Muscle layer of duodenum (tissue), 2 donors: ENCODE data around the gene SPATA25.

Experiments
- H3K27ac ChIP-seq: one replicate; pipeline ENCODE4 v1.7.0; 2013; ENCODE audit warnings: mild to moderate bottlenecking, low read length
- H3K27me3 ChIP-seq: one replicate; pipeline ENCODE4 v1.7.0; 2013; ENCODE audit warnings: low read depth, mild to moderate bottlenecking, control low read depth, low read length
- H3K36me3 ChIP-seq, 2 donors: one replicate each; pipeline ENCODE4 v1.7.0; 2013; ENCODE audit warnings: low read length in 2 of 2, control low read depth in 1 of 2, mild to moderate bottlenecking in 1 of 2; ENCODE audit not compliant: insufficient read depth in 2 of 2, control insufficient read depth in 1 of 2
- H3K4me1 ChIP-seq, 2 donors: one replicate each; pipeline ENCODE4 v1.7.0; 2013; ENCODE audit warnings: low read length in 2 of 2, mild to moderate bottlenecking in 2 of 2, control low read depth in 1 of 2, moderate library complexity in 1 of 2; ENCODE audit not compliant: insufficient read depth in 2 of 2, control insufficient read depth in 1 of 2
- H3K4me3 ChIP-seq, 2 donors: one replicate each; pipeline ENCODE4 v1.7.0; 2013; ENCODE audit warnings: low read length in 2 of 2, low read depth in 1 of 2, mild to moderate bottlenecking in 1 of 2
- H3K9me3 ChIP-seq, 2 donors: one replicate each; pipeline ENCODE4 v1.7.0; 2013; ENCODE audit warnings: low read length in 2 of 2, control low read depth in 1 of 2, mild to moderate bottlenecking in 1 of 2; ENCODE audit not compliant: control insufficient read depth in 1 of 2
- donor health status: healthy.

SPATA25 gene

DNA sequence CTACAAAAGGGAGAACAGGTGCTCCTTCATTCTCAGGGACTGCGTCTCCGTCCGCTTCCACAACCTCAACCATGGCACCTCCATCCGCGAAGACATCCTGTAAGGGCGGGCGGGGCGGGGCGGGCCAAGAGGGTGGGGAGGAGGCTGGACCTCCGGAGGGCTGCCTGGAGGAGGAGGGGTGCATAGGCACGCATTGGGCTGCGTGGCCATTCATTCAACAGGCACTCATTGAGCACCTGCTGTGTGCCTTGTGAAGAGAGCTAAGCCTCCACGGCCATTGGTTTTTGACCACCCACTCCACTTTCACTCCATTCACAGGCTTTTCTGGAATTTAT is 29.6 kb downstream of the SPATA25 start:
- no peaks in the 10 kb centered on the region for H3K27me3 ChIP-seq
- H3K9me3 ChIP-seq, result no peaks in the 10 kb centered on the region
- peaks cover 10% of the 10 kb centered on the region in 2 donors for H3K36me3 ChIP-seq
- H3K27ac ChIP-seq, result peak overlapping the region; percentile 84
- H3K4me1 ChIP-seq, result peaks cover 3 to 35% of the 10 kb centered on the region in 2 donors
- peak overlapping the region; percentile 92 to 99 for H3K4me3 ChIP-seq

DNA sequence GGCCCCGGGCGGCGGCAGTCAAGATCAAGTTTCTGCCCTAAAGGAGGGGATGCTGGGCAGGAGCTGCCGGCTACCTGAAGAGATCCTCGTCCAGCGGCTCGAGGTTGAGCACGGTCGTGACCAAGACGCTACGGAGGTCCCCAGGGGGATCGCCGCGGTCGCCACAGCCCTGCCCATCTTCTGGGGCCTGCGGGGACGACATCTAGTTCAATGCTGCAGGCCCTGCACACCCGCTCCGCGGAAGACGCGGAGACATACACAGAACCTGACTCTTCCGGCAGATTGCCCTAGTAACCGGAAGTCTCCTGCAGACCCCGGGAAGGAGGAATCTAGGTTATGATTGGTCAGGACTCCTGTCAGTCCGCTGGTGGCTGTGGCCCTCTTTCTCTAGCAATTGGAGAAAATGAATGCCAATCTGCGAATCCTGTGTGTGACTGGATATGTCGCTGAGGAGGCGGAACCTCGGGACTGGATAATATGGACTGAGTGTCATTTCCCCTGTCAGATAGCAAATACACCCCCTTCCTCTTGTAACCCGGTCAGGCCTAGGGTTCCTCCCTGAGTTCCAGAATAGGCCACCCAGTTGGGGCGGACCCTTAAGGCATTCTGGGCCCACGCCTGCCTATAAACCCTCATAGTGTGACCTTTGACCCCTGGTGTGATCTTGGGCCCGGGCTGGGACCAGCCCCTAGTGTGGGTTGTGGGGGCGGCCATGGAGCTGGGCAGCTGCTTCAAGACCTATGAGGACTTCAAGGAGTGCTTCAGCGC is 30.1 kb downstream of the SPATA25 start, which contains the start of the genes ACOT8 and ZSWIM3:
Gene ACOT8, minus strand, starts transcription at position 279 of the 768 bp plus-strand sequence. Its CDS starts 77 bp downstream, at position 202.
Gene ZSWIM3, plus strand, starts transcription at position 501 of the 768 bp plus-strand sequence. Its CDS starts 212 bp downstream, at position 713.
- H3K9me3 ChIP-seq, result no peaks in the 10 kb centered on the region
- peaks cover 10% of the 10 kb centered on the region in 2 donors for H3K36me3 ChIP-seq
- peak within 1 kb of the TSS; percentile 84 for H3K27ac ChIP-seq
- peaks cover 3 to 35% of the 10 kb centered on the region in 2 donors for H3K4me1 ChIP-seq
- H3K4me3 ChIP-seq, result peak within 1 kb of the TSS; percentile 92 to 99
- no peaks in the 10 kb centered on the region for H3K27me3 ChIP-seq

DNA sequence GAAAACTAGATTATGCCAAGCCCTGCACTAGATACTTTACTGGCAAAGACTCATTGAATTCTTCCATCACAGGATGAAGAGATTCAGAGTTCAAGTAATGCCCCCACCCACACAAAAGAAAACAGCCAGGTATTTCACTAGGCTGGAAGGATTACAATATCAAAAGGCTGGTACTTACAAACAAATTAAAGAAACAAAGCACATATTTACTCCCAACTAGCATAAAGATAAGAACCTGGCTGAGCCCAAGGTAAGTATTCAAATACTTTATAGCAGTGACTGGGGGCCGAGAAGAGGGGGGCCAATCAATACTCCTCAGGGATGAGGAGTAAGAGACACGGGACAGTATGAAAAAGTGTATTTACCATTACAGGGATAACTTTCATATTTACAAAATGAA is 33.9 kb downstream of the SPATA25 start:
- no peaks in the 10 kb centered on the region for H3K9me3 ChIP-seq
- no peak overlapping the region for H3K4me3 ChIP-seq
- peaks cover 3 to 34% of the 10 kb centered on the region in 2 donors for H3K4me1 ChIP-seq
- H3K27me3 ChIP-seq, result no peaks in the 10 kb centered on the region
- peaks cover 16 to 19% of the 10 kb centered on the region in 2 donors for H3K36me3 ChIP-seq
- H3K27ac ChIP-seq, result no peak overlapping the region

DNA sequence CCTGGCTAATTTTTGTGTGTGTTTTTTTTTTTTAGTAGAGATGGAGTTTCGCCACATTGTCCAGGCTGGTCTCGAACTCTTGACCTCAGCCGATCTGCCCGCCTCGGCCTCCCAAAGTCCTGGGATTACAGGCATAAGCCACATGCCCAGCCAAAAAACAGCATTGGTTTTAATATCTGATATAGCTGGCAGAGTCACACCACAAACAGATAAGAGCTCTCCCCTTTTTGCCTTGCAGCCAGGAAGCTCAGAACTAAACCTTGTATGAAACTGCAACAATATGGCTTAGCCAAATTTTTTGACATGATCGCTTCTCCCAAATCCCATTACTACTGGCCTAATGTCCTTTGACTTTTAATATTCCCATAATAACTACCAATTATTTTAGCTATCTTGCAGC is 35.1 kb downstream of the SPATA25 start:
- no peak overlapping the region for H3K27ac ChIP-seq
- peaks cover 3 to 24% of the 10 kb centered on the region in 2 donors for H3K4me1 ChIP-seq

DNA sequence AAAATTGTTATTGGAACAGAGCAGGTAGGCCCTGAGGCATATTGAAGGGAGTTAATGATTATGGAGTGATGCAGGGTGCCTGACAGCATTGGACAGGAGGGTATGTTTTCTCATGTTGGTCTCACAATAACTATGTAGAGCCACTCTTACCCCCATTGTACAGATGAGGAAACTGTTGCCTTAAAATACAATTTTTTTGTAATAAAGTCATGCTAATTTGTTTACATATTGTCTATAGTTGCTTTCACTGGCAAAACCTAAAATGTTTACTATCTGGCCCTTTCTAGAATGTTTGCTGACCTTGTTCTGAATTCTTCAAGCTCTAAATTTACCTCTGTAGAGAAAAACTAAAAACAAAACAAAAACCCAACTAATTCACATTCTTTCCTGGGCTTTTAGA is 35.9 kb downstream of the SPATA25 start:
- Histone ChIP-seq H3K4me1 (peaks cover 3 to 21% of the 10 kb centered on the region in 2 donors), H3K4me3 (no peak overlapping the region), H3K27me3 (no peaks in the 10 kb centered on the region), H3K27ac (no peak overlapping the region), H3K9me3 (no peaks in the 10 kb centered on the region), H3K36me3 (peaks cover 16 to 26% of the 10 kb centered on the region in 2 donors)

More for the DNA sequence above, 35.1 kb downstream of the SPATA25 start:
- H3K9me3 ChIP-seq, result no peaks in the 10 kb centered on the region
- H3K36me3 ChIP-seq, result peaks cover 16 to 26% of the 10 kb centered on the region in 2 donors
- no peak overlapping the region for H3K4me3 ChIP-seq
- no peaks in the 10 kb centered on the region for H3K27me3 ChIP-seq

DNA sequence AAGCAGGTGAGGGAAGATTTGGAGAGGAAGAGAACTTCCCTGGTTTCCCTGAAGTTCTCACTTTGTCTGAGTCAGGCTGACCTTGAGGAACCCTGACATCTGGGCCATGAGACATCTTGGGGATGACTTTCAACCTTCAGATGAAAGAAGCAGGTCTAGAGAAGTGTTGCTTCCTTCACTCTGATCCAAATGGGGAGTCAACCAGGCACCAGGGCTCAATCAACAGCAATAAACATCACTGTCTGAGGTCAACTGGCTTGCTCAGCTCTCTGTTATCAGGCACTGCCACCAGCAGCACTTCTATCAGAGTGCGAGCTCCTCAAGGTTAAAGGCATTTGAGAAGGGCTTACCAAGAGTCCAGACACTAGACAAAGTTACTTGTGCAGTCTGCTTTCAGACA is 36.5 kb downstream of the SPATA25 start:
- Histone ChIP-seq H3K27me3 (no peaks in the 10 kb centered on the region), H3K4me1 (peaks cover 3 to 15% of the 10 kb centered on the region in 2 donors), H3K9me3 (no peaks in the 10 kb centered on the region), H3K4me3 (no peak overlapping the region), H3K36me3 (peaks cover 21 to 26% of the 10 kb centered on the region in 2 donors), H3K27ac (no peak overlapping the region)

DNA sequence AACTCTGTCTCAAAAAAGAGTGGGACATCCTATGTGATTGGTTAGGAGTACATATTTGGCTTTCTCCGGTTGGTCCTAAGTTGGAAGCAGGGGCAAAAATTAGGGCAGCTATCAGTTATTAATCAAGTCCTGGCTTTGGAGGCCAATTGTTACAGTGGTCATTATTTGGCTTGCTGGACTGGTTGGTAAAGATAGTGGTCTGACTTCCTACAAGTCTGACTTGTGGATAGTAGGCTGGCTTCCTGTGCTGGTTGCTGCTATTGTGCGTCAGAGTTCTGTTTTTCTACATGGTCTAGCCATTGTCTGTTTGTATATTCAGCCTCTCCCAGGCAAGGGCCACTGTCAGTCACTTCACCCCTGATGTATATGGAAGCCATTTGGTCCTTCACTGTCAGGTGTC is 37.2 kb downstream of the SPATA25 start:
- H3K4me1 ChIP-seq, result peaks cover 3 to 9% of the 10 kb centered on the region in 2 donors
- H3K27ac ChIP-seq, result no peak overlapping the region
- H3K4me3 ChIP-seq, result no peak overlapping the region
- H3K9me3 ChIP-seq, result no peaks in the 10 kb centered on the region
- no peaks in the 10 kb centered on the region for H3K27me3 ChIP-seq
- peaks cover 24 to 26% of the 10 kb centered on the region in 2 donors for H3K36me3 ChIP-seq

DNA sequence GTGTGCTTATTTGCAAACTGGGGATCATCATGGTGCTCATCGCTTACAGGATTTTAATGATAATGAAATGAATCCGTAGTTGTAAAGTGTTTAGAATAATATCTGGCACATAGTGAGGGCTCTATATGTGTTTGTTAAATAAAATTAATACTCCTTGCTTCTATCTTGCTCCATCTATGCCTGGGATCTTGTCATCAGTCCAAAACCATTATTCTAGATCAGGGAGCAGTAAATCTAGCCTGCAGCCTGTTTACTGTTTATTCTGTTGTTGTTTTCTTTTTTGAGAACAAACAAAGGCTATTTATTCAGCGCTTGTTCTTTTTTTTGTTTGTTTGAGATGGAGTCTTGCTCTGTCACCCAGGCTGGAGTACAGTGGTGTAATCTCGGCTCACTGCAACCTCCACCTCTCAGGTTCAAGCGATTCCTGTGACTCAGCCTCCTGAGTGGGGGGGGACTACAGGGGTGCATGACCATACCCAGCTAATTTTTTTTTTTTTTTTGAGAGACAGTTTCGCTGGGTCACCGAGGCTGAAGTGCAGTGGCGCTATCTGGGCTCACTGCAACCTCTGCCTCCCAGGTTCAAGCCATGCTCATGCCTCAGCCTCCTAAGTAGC is 38.3 kb downstream of the SPATA25 start:
- Histone ChIP-seq H3K27me3 (no peaks in the 10 kb centered on the region), H3K9me3 (no peaks in the 10 kb centered on the region), H3K27ac (no peak overlapping the region), H3K36me3 (peaks cover 32 to 34% of the 10 kb centered on the region in 2 donors), H3K4me1 (peaks cover 0 to 3% of the 10 kb centered on the region in 2 donors), H3K4me3 (no peak overlapping the region)

DNA sequence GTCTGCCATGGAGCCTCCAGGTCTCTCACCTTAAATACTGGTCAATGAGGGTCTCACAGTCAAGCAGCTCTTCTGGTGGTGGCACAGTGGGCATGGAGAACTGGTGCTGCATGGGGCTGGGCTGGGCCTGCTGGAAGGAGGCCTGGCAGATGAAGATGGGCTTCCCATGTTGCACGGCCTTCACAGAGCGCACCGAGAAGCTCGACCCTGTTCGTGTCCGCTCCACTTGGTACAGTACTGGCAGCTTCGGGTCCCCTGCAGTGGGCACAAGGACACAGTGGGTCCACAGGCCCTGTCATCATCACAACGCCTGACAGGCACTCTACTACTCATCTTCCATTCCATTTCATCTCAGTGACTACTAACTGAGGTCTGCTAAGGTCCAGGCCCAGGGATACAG is 39.0 kb downstream of the SPATA25 start:
- Histone ChIP-seq H3K36me3 (peaks cover 33 to 37% of the 10 kb centered on the region in 2 donors), H3K4me1 (peaks cover 0 to 10% of the 10 kb centered on the region in 2 donors), H3K27ac (no peak overlapping the region), H3K27me3 (no peaks in the 10 kb centered on the region), H3K4me3 (no peak overlapping the region), H3K9me3 (no peaks in the 10 kb centered on the region)

DNA sequence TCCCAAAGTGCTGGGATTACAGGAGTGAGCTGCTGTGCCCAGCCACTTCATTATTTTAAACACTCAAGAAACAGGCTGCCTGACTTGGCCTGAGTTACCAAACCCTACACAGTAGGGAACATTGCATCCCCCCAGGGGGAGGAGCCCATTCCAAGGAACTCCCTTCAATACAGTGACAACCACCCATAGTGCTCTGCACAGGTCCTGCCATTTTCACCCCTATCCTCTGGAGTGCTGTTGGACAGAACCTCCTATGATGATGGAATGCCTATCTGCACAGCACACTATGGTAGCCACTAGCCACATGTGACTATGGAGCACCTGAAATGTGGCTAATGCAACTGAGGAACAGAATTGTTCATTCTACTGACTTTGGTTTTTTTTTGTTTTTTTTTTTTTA is 42.0 kb downstream of the SPATA25 start:
- peaks cover 36 to 53% of the 10 kb centered on the region in 2 donors for H3K36me3 ChIP-seq
- no peak overlapping the region for H3K27ac ChIP-seq

DNA sequence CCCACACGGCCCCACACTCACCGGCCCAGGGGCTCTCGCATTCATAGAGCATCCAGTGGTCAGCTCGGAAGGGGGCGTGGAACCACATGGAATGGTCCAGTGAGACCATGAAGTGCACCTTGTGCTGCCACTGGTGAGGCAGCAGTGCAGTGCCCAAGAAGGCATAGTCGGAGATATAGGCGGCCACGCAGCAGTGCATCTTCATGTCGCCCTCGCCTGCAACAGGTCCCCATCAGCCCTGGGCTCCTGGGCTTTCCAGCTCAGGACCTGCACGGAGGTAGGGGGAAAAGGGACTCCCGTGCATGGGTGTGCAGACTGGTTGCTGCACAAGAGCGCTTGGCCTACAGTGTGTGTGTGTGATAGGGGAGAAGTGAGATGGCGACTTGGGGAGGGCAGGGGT is 43.9 kb downstream of the SPATA25 start:
- Histone ChIP-seq H3K27me3 (no peaks in the 10 kb centered on the region), H3K9me3 (no peaks in the 10 kb centered on the region), H3K27ac (no peak overlapping the region), H3K36me3 (peaks cover 39 to 58% of the 10 kb centered on the region in 2 donors), H3K4me3 (no peak overlapping the region), H3K4me1 (peaks cover 6 to 32% of the 10 kb centered on the region in 2 donors)

More for the DNA sequence above, 42.0 kb downstream of the SPATA25 start:
- Histone ChIP-seq H3K9me3 (no peaks in the 10 kb centered on the region), H3K4me3 (no peak overlapping the region), H3K27me3 (no peaks in the 10 kb centered on the region), H3K4me1 (peaks cover 6 to 32% of the 10 kb centered on the region in 2 donors)
